ENCODE data around the gene TGM6.

Gene TGM6

GRCh38 chr20:2380601-2381000, at the start of gene TGM6:
Gene TGM6, plus strand, starts transcription at chr20:2380901. Its CDS starts 68 bp downstream, at chr20:2380969.
- DNase-seq, result no peak

DNA sequence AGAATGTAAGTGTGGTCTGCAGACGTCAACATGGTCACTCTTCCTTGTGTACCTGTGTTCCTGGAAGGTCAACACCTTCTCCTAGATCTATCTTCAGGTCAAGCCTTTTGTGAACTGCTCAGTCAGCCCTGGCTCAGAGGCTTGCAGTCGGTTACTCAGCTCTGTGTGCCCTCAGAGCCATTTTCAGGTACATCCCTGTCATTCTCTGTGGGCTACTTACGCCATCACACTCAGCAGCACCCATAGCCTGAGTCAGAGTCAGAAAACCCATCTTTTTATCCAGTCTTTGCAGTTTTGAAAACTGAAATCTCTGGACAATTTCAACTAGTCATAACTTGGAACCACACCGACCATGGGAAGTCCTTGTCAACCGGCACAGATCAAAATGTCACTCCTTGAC, 49.6 kb upstream of the TGM6 start:
- DNase-seq, result no peak

DNA sequence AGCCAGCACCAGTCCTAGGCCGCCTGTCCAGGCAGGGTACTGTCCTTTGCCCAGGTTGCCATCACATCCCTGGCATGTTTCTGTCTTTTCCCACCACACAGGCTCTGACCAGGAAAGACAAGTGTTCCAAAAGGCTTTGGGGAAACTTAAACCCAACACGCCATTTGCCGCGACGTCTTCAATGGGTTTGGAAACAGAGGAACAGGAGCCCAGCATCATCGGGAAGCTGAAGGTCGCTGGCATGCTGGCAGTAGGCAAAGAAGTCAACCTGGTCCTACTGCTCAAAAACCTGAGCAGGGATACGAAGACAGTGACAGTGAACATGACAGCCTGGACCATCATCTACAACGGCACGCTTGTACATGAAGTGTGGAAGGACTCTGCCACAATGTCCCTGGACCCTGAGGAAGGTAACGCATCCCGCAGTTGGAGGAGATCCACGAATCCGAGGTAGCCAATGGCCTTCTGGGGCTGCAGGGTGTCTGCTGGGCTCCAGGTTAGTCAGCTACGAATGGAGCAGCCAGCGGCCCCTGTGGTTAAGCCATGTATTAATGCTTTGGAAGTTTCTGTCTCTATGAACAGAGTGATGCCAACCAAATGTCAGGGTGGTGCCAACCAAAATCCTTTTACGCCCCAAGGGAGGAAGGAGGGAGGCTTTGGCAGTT, 48.7 kb upstream of the TGM6 start:
- no peak for DNase-seq

GRCh38 chr20:2332711-2333110, 48.0 kb upstream of the TGM6 start:
- DNase-seq, result no peak

DNA sequence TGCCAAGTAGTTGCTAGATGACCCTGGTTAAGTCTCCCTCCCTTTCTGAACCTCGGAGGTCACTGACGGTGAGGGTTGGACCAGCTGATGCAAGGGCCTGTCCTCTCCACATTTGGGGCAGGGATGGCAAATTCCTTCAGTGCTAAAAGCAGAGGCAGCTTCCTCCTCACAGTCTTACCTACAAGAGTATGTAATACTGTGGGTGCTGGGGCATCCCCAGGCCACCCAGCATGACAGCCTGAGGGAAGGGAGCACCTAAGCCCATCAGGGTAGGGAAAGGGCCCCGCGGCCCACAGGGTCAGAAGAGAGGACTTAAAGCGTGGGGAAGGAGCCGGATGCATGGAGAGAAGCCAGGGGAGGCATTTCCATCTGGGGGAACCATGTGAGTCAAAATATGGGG, 46.9 kb upstream of the TGM6 start:
- no peak for DNase-seq

- DNase-seq, result no peak
These were observed 45.4 kb upstream of the TGM6 start for GRCh38 chr20:2335096-2335870.

DNA sequence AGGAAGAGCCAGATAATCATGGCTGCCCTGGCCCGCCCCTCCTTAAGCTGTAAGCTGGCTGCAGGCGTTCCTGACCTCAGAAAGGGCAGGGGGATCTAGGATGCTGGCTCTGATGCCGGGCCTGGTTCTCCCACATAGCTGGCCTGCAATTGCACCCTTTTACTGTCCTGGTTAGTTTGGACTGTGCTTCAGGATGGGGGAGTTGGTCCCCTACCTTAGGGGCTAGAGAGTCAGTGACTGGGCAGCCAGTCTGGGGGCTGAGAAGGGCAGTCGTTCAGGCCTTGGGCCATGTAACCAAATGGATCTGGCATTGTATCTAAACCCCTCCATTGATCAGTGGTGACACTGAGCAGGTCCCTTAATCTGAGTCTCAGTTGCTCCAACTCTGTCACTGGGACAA, 44.2 kb upstream of the TGM6 start:
- no peak for DNase-seq

DNA sequence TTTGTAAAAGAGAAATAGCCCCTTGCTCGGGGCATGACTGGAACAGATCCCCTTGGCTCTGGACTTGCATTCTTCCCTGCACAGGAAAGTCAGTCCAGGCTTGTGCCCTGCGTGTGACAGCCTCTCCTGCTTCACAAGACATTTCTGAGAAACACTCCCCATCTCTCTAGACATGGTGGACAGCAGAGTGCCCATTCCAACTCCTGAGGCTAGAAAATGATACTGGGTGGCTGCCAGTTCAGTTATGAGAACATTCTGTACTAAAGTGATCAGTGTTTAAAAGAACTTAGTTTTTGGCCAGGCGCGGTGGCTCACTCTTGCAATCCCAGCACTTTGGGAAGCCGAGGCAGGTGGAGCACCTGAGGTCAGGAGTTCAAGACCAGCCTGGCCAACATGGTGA, 43.6 kb upstream of the TGM6 start:
- no peak for DNase-seq

- DNase-seq, result no peak
These were observed 42.2 kb upstream of the TGM6 start for GRCh38 chr20:2338411-2339066.

GRCh38 chr20:2340136-2340535, 40.6 kb upstream of the TGM6 start:
- no peak for DNase-seq

DNA sequence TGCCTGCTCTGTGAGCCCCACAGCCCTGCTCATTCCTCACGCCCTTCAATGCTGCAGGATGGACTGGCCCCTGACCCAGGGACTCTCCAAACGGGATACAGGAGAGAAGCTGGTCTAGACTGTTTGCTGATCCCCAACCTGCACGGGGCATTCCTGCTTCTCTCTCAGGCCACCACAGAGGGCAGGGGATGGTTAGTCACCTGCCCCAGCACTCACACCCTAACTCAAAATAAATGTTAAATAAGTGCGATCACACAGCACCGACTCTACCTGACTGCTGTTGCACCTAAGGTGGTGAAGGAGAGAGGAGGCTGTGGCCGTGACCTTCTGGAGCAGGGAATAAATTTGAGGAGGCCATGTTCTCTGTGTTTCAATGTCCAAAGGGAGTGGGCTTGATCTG, 39.9 kb upstream of the TGM6 start:
- DNase-seq, result no peak

DNA sequence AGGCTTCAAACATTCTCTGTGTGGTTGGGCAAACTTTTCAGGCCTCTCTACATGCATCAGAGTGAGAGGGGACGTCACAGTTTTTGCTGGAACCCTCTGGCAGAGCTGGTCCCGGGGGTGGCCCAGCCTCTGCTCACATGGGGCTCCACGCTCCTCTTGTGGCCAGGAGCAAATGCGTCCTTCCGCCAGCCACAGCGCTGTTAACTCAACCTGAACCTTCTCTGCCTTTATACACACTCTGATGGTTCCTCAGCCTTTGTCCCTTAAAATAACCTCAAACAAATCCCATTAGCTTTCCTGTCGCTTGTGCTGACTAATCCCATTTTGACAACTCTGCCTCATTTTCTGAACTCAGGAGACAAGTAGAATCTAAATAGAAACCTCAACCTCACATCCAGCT, 39.4 kb upstream of the TGM6 start:
- DNase-seq, result no peak

- DNase-seq, result no peak
These were observed 38.5 kb upstream of the TGM6 start for GRCh38 chr20:2342243-2342642.

DNA sequence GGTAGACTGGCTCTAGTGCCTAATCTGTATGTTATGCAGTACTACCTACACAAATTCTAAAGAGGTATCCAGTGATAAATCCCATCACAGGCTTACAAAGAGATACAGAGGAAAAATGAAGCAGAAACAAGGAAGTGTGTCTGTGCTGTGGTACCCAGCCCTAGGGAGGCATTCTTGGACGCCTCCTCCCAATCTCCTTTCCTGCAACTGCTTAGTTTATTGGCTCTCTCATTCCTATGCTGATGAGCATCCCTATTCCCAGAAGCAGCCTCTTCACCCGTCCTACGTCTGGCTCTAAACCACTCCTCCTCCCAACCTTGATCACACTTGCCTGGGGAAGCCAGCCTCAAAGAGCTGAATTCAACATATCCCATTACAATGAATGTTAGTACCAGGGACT, 34.5 kb upstream of the TGM6 start:
- DNase-seq, result no peak

- DNase-seq, result no peak
These were observed 32.4 kb upstream of the TGM6 start for GRCh38 chr20:2348336-2348735.

DNA sequence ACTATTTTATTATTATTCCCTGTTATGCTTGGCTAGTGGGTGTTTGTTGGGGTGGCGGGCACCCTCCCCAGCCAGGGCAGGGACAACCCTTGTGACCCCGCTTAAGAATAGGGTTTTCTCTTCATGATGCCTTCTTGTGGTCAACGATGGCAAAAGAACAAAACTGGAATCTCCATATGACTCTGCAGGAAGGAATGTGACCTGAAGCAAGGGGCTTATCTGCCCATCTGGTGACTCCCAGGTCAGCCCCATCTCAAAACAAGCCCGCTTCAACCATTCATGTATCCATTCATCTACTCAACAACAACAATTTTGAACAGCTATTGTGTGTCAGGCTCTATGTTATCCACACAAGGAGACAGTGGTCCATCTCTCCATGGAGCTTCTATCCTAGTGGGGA, 30.9 kb upstream of the TGM6 start:
- DNase-seq, result no peak

GRCh38 chr20:2350606-2351005, 30.1 kb upstream of the TGM6 start:
- no peak for DNase-seq

- no peak for DNase-seq
These were observed 27.5 kb upstream of the TGM6 start for GRCh38 chr20:2353231-2353630.

DNA sequence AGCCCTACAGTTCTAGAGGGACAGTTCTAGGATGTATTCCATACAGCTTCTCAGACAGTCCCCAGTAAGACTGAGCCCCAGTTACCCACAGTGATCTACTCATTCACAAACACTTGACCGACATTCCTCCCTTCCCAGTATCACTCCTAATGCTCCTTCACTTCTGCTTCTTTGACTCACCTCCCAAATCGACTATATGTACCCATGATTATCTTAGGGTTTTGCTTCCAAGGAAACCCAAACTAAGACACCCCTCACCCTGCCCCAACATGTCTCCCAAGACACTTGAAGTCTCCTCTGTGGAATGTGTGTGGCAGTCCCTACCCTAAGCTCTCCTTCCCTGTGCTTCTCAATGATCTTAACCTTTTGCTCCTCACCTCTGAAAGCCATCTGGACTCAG, 23.6 kb upstream of the TGM6 start:
- DNase-seq, result no peak

- DNase-seq, result no peak
These were observed 22.7 kb upstream of the TGM6 start for GRCh38 chr20:2358006-2358405.

DNA sequence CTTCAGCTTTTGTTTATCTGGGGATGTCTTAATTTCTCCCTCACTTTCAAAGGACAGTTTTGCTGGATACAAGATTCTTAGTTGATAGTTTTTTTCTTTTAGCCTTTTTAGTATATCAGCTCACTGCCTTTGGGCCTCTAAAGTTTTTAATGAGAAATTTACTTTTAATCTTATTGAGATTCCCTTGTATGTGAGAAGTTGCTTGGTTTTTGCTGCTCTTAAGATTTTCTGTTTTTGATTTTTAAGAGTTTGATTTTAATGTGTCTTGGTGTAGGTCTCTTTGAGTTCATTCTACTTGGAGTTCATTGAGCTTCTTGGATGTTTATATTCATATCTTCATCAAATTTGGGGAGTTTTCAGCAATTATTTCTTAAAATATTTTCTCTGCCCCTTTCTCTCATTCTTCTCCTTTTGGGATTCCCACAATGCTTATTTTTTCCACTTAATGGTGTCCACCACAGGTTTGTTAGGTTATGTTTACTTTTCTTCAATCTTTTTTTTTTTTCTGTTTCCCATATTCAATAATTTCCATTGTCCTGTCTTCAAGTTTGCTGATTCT, 19.6 kb upstream of the TGM6 start:
- no peak for DNase-seq

DNA sequence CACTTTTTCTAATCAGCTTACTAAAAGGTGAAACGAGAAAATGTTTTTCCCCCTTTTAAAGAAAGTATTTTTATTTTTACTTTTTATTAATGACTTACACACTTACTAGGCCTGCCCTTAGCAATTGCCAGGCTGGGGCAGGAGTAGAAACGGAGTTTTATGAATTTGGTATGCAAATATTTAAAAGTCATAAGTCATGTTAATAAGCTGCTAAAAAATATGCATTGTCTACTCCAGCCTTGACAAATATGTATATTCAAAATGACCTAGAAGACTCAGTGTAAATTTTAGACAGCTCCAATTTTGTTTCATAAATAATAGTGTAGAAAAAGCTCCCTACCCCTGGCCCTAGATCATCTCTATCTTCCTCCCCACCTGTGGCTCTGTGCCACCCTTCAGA, 17.5 kb upstream of the TGM6 start:
- no peak for DNase-seq

- no peak for DNase-seq
These were observed 17.1 kb upstream of the TGM6 start for GRCh38 chr20:2363587-2363986.

GRCh38 chr20:2364044-2364443, 16.7 kb upstream of the TGM6 start:
- no peak for DNase-seq

All from stimulated activated CD4-positive, alpha-beta T cell treated with anti-CD3 and anti-CD28 coated beads, Interleukin-4, amount 100 ng/mL, for 1 hour (primary cell).